GM10266 (cell line): Measurements from ENCODE around the gene PCA3.

Experiments
- DNase-seq: peaks from one replicate; pipeline ENCODE4 v3.0.0; 2012; ENCODE audit errors: extremely low spot score
- CTCF ChIP-seq: IDR thresholded peaks from 2 replicates; pipeline ENCODE4 v1.5.1; 2012; ENCODE audit warnings: mild to moderate bottlenecking, low read depth; ENCODE audit not compliant: control insufficient read depth, insufficient read depth; ENCODE audit errors: missing control alignments

Gene PCA3

DNA sequence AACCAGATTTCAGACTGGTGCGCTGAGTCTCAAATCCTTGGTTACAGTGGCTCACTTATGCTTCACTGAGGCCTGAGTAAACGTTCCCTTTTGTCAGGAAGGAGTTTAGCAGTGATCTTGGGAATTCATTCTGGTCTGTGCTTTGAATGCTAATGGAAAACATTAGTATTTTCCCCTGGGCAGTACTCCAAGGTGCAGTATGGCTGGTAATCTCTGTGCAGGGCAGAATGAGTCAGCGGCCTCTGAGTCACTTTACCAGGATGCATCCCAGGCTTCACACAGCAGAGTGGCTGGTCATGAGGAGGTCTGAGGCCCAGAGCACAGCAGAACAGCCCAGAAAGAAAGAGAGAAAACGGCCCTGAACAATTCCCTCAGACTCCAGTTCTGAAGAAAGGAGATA, 54.0 kb downstream of the PCA3 start:
- no peak for DNase-seq
- TF ChIP-seq CTCF: no peak

DNA sequence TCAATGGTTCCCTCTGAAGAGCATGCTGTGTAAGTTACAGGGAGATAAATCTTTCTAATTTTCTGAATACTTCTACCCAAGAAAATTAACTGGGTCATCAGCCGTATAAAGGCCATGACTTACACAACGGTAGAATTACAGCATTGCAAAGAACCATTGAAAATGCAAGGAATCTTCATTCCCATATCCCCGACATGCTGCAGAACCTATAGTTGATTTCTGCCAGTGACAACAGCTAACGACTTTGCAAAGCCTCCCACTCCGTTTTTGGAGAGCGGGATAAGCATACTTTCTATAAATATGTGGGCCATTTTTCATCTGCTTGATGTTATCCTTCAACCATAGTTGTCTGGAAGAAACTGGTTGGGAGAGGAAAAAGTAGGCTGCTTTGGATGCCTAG, 56.2 kb downstream of the PCA3 start:
- DNase-seq: no peak
- no peak for TF ChIP-seq CTCF

DNA sequence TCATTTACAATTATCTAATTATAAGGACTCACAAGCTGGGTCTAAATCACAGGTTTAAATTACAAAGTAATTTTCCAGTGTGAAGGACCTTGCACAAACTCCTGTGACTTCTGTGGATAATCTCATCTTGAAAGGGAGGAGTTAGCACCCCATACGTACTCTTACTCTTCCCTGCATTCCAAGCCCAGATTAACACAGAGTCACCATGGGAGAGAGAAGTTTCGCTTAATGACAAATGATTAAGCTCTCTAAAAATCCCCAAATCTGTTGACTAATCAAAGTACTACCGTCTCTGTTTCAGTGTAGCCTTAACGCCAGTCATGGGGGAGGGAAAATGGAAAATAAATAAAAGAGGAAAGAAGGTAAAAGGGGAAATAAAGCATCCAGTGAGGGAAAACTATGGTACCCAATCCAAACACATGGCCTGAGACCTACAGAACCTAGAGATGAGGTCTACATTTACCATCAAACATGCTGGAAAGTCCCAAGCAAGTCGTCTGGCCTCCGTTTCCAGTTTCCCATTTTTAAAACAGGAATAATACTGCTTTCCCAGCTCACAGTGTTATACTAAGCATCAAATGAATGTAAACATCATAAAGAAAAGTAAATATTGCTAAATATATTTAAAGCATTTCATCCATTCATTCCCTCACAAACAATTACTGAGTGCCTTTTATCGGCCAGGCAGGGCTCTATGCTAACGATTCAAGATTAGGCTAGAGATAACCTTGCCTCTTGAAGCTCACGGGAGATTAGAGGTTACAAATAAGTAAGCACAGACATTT, 63.2 kb downstream of the PCA3 start:
- TF ChIP-seq CTCF: no peak
- no peak for DNase-seq

DNA sequence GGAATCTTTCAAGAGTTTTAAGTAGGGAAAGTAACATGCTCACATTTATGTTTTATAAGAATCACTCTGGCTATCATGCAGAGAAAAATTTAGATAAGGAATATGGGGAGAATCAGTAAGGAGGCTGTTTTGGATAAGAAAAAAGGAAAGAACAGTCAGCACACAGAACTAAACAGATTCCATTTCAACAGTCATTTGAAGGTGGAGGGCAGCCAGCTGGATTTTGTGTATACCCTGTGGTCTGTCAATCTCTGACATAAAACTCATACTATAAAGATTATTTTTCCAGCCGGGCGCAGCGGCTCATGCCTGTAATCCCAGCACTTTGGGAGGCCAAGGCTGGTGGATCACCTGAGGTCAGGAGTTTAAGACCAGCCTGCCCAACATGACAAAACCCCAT, 64.2 kb downstream of the PCA3 start:
- TF ChIP-seq CTCF: no peak
- DNase-seq: no peak

- DNase-seq: no peak
- no peak for TF ChIP-seq CTCF
These were observed 71.5 kb downstream of the PCA3 start for GRCh38 chr9:76835571-76836283.
